ENCODE data around the gene DYDC2. TPM values are rescaled to one million over a fixed set of nuclear protein-coding genes. Genes with fewer than 3 reads are reported as not detected.

Gene DYDC2
- total RNA-seq, 1 donor from 2014 or later: 5.8 TPM

DNA sequence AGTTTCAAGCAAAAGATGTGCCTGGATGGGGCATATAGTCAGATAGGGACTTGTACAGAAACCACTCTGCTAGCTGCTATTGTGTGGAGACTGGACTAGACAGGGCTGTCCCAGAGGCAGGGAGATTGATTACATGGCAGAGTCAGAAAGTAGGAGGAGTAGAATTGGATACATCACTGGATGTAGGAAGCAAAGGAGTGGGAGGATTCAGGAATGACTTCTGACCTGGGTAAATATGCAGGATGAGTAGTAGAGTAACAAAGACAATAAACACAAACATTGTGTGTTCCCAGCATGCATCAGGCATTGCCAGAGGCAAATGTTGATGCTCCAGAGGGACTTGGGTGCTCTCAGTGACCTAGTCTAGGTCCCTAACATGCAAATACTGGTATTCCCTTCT, 36.2 kb upstream of the DYDC2 start:
- Mint-ChIP-seq H3K9me3 (no peaks in the 10 kb centered on the region), H3K4me3 (no peak overlapping the region), H3K4me1 (peaks cover 11% of the 10 kb centered on the region), H3K36me3 (no peaks in the 10 kb centered on the region), H3K27ac (no peak overlapping the region), H3K27me3 (ENCODE audit: insufficient read depth, low read depth) (peaks cover 2% of the 10 kb centered on the region)
- TF ChIP-seq CTCF (IDR thresholded peaks at IDR 0.05): no peak
- TF ChIP-seq EZH2phosphoT487 (IDR thresholded peaks at IDR 0.05): no peak
- TF ChIP-seq EZH2 (IDR thresholded peaks at IDR 0.05): no peak
- Histone ChIP-seq H3K27ac (no peak overlapping the region), H2AFZ (replicated peaks) (no peak overlapping the region), H3K4me2 (no peak overlapping the region), H3K36me3 (no peaks in the 10 kb centered on the region), H3K4me3 (no peak overlapping the region), H3F3A (ENCODE audit: low read depth) (peaks cover 9% of the 10 kb centered on the region), H3K27me3 (no peaks in the 10 kb centered on the region), H4K20me1 (ENCODE audit: low read depth) (no peaks in the 10 kb centered on the region), H3K79me2 (ENCODE audit: low read depth) (no peaks in the 10 kb centered on the region), H3K9me3 (ENCODE audit: low read depth) (no peaks in the 10 kb centered on the region), H3K4me1 (peaks cover 16% of the 10 kb centered on the region), H3K9ac (no peak overlapping the region)
- DNase-seq (ENCODE audit: low spot score): no peak

- peaks cover 11% of the 10 kb centered on the region for H3K4me1 Mint-ChIP-seq
- no peak overlapping the region for H3K27ac Mint-ChIP-seq
- peaks cover 16% of the 10 kb centered on the region for H3K4me1 ChIP-seq
- DNase-seq (ENCODE audit: low spot score): no peak
- H3K9ac ChIP-seq: no peak overlapping the region
- H3K9me3 Mint-ChIP-seq: no peaks in the 10 kb centered on the region
- H3K36me3 ChIP-seq: no peaks in the 10 kb centered on the region
- TF ChIP-seq CTCF (IDR thresholded peaks at IDR 0.05) (no peak), EZH2phosphoT487 (IDR thresholded peaks at IDR 0.05) (no peak), EZH2 (IDR thresholded peaks at IDR 0.05) (no peak)
- no peaks in the 10 kb centered on the region for H3K36me3 Mint-ChIP-seq
- no peak overlapping the region for H3K27ac ChIP-seq
- no peaks in the 10 kb centered on the region for H3K27me3 ChIP-seq
- peaks cover 2% of the 10 kb centered on the region for H3K27me3 Mint-ChIP-seq (ENCODE audit: insufficient read depth, low read depth)
- H3F3A ChIP-seq (ENCODE audit: low read depth): peaks cover 11% of the 10 kb centered on the region
- H4K20me1 ChIP-seq (ENCODE audit: low read depth): no peaks in the 10 kb centered on the region
- no peak overlapping the region for H3K4me3 ChIP-seq
- no peak overlapping the region for H3K4me2 ChIP-seq
- H3K4me3 Mint-ChIP-seq: no peak overlapping the region
- no peaks in the 10 kb centered on the region for H3K9me3 ChIP-seq (ENCODE audit: low read depth)
- no peak overlapping the region for H2AFZ ChIP-seq (replicated peaks)
- H3K79me2 ChIP-seq (ENCODE audit: low read depth): no peaks in the 10 kb centered on the region
Measured at GRCh38 chr10:80321183-80321582, 35.4 kb upstream of the DYDC2 start.

DNA sequence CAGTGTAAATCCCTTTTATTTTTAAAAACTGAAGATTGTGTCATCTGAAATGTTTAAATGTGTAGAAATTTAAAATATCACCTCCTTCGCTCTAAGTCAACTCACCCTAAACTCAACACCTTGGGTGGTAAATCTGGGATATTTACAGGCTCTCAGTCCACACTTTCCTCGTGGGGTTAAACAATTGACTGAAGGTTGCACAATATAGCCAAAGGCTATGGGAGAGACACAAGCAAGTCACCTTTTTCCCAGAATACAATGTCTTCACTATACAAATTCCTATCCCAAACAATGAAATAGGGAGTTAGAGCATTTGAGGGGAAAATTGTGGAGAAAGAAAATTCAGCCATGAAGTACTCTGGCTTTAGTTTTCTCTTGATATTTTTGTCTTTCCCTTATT, 34.4 kb upstream of the DYDC2 start:
- no peak overlapping the region for H3K27ac Mint-ChIP-seq
- no peak overlapping the region for H3K4me3 Mint-ChIP-seq
- H3K4me1 Mint-ChIP-seq: peaks cover 11% of the 10 kb centered on the region
- no peaks in the 10 kb centered on the region for H3K36me3 ChIP-seq
- no peak overlapping the region for H3K4me2 ChIP-seq
- H2AFZ ChIP-seq (replicated peaks): no peak overlapping the region
- no peak for TF ChIP-seq EZH2 (IDR thresholded peaks at IDR 0.05)
- no peak for TF ChIP-seq EZH2phosphoT487 (IDR thresholded peaks at IDR 0.05)
- no peak for TF ChIP-seq CTCF (IDR thresholded peaks at IDR 0.05)
- no peaks in the 10 kb centered on the region for H3K79me2 ChIP-seq (ENCODE audit: low read depth)
- peak overlapping the region; percentile 25 for H3K27ac ChIP-seq
- H3K9me3 ChIP-seq (ENCODE audit: low read depth): no peaks in the 10 kb centered on the region
- H3K27me3 ChIP-seq: no peaks in the 10 kb centered on the region
- H3K36me3 Mint-ChIP-seq: no peaks in the 10 kb centered on the region
- no peak overlapping the region for H3K4me3 ChIP-seq
- peaks cover 3% of the 10 kb centered on the region for H3K9me3 Mint-ChIP-seq
- peaks cover 11% of the 10 kb centered on the region for H3F3A ChIP-seq (ENCODE audit: low read depth)
- no peak for DNase-seq (ENCODE audit: low spot score)
- H3K9ac ChIP-seq: no peak overlapping the region
- H4K20me1 ChIP-seq (ENCODE audit: low read depth): no peaks in the 10 kb centered on the region
- H3K4me1 ChIP-seq: peaks cover 16% of the 10 kb centered on the region
- peaks cover 6% of the 10 kb centered on the region for H3K27me3 Mint-ChIP-seq (ENCODE audit: insufficient read depth, low read depth)

Data from neural progenitor cell (in vitro differentiated cells).